Neural cell (in vitro differentiated cells): ENCODE measurements around the gene SCAMP5. TPM values are rescaled to one million over a fixed set of nuclear protein-coding genes. Genes with fewer than 3 reads are reported as not detected.

Experiments used
- H2AFZ ChIP-seq: fragments of 200-600, 300-800 bp; sonication (generic), shearing (Covaris generic); 2 replicates; pipeline ENCODE4 v1.6.0; 2014; ENCODE audit warnings: low read depth, mild to moderate bottlenecking, antibody characterized with exemption, low read length, moderate library complexity
- H3F3A ChIP-seq: fragments of 200-600 bp; shearing (Covaris generic); 2 replicates; pipeline ENCODE4 v1.6.1; 2016; ENCODE audit warnings: mild to moderate bottlenecking, moderate library complexity, mixed read lengths, antibody characterized with exemption, low read length; ENCODE audit not compliant: insufficient read depth, poor library complexity, severe bottlenecking
- H3K27ac ChIP-seq: fragments of 200-600, 300-800 bp; sonication (generic), shearing (Covaris generic); 2 replicates; pipeline ENCODE4 v1.5.1; 2014; ENCODE audit warnings: mild to moderate bottlenecking, low read length, moderate library complexity
- H3K27me3 ChIP-seq: fragments of 300-800, 200-600 bp; sonication (generic), shearing (Covaris generic); 2 replicates; pipeline ENCODE4 v1.6.0; 2014; ENCODE audit warnings: mild to moderate bottlenecking, low read depth, low read length, moderate library complexity; ENCODE audit not compliant: insufficient read depth
- H3K36me3 ChIP-seq: fragments of 300-800, 200-600 bp; sonication (generic), shearing (Covaris generic); 2 replicates; pipeline ENCODE4 v1.5.1; 2014; ENCODE audit warnings: mild to moderate bottlenecking, antibody characterized with exemption, low read length, moderate library complexity; ENCODE audit not compliant: insufficient read depth
- H3K4me2 ChIP-seq: fragments of 300-800, 200-600 bp; sonication (generic), shearing (Covaris generic); 2 replicates; pipeline ENCODE4 v1.6.0; 2014; ENCODE audit warnings: mild to moderate bottlenecking, low read length
- H3K4me3 ChIP-seq: fragments of 300-800, 200-600 bp; sonication (generic), shearing (Covaris generic); 2 replicates; pipeline ENCODE4 v1.5.1; 2014; ENCODE audit warnings: mild to moderate bottlenecking, low read length, moderate library complexity
- H3K79me2 ChIP-seq: fragments of 200-600 bp; shearing (Covaris generic); replicated peaks from 2 replicates; pipeline ENCODE4 v1.6.0; 2014; ENCODE audit warnings: mild to moderate bottlenecking, low read length, moderate library complexity; ENCODE audit not compliant: insufficient read depth
- H3K9ac ChIP-seq: fragments of 300-800, 200-600 bp; sonication (generic), shearing (Covaris generic); 2 replicates; pipeline ENCODE4 v1.6.1; 2016; ENCODE audit warnings: mild to moderate bottlenecking, low read length, mixed read lengths
- H3K9me2 ChIP-seq: fragments of 200-600 bp; shearing (Covaris generic); 2 replicates; pipeline ENCODE4 v1.6.1; 2016; ENCODE audit warnings: mild to moderate bottlenecking, low read length, mixed read lengths; ENCODE audit not compliant: insufficient read depth
- H3K9me3 ChIP-seq: fragments of 200-600, 300-800 bp; sonication (generic), shearing (Covaris generic); 2 replicates; pipeline ENCODE4 v1.6.1; 2016; ENCODE audit warnings: mild to moderate bottlenecking, mixed run types, low read length, moderate library complexity, mixed read lengths
- H4K20me1 ChIP-seq: fragments of 200-600 bp; shearing (Covaris generic); 2 replicates; pipeline ENCODE4 v1.6.1; 2016; ENCODE audit warnings: mild to moderate bottlenecking, mixed run types; ENCODE audit not compliant: insufficient read depth
- CTCF ChIP-seq: fragments of 450-650 bp; IDR thresholded peaks from 2 replicates; pipeline ENCODE4 v1.5.1; 2014; ENCODE audit warnings: antibody characterized with exemption, mild to moderate bottlenecking, moderate library complexity; ENCODE audit not compliant: poor library complexity, severe bottlenecking
- EP300 ChIP-seq: fragments of 450-650 bp; conservative IDR thresholded peaks from 2 replicates; pipeline ENCODE4 v1.6.1; 2014; ENCODE audit warnings: antibody characterized with exemption, mild to moderate bottlenecking, moderate library complexity; ENCODE audit not compliant: poor library complexity, severe bottlenecking
- EZH2 ChIP-seq: fragments of 200-600, 300-800 bp; shearing (Covaris generic), sonication (generic); IDR thresholded peaks from 2 replicates; pipeline ENCODE4 v1.6.1; 2014; ENCODE audit warnings: antibody characterized with exemption, low read length, borderline replicate concordance, mild to moderate bottlenecking; ENCODE audit not compliant: insufficient read depth, poor library complexity, severe bottlenecking
- MXI1 ChIP-seq: fragments of 450-650 bp; conservative IDR thresholded peaks from 2 replicates; pipeline ENCODE4 v1.6.1; 2014; ENCODE audit warnings: antibody characterized with exemption, mild to moderate bottlenecking; ENCODE audit not compliant: poor library complexity, severe bottlenecking
- POLR2AphosphoS5 ChIP-seq: IDR thresholded peaks from 2 replicates; pipeline ENCODE4 v1.6.1; 2012
- REST ChIP-seq: IDR thresholded peaks from 2 replicates; pipeline ENCODE4 v1.6.1; 2012; ENCODE audit warnings: borderline replicate concordance
- SMC3 ChIP-seq: fragments of 450-650 bp; conservative IDR thresholded peaks from 2 replicates; pipeline ENCODE4 v1.6.1; 2014; ENCODE audit warnings: antibody characterized with exemption, mild to moderate bottlenecking, moderate library complexity; ENCODE audit not compliant: poor library complexity
- TAF1 ChIP-seq: IDR thresholded peaks from 2 replicates; pipeline ENCODE4 v1.6.1; 2012; ENCODE audit warnings: low read depth
- polyA plus RNA-seq: library from polyadenylated mRNA; depleted of rRNA; stranded (reverse); fragments of >200 nt; gene quantifications from 2 replicates; pipeline ENCODE4 v1.2.3, GENCODE V29; 2014

Gene SCAMP5
- polyA plus RNA-seq, 1 donor from 2014 or later: 92.5 TPM

- no peaks in the 10 kb centered on the region for H3F3A ChIP-seq
- H4K20me1 ChIP-seq: no peaks in the 10 kb centered on the region
- no peak overlapping the region for H3K27ac ChIP-seq
- TF ChIP-seq POLR2AphosphoS5 (no peak), CTCF (no peak), EZH2 (no peak), REST (no peak), TAF1 (no peak)
- H3K27me3 ChIP-seq: no peaks in the 10 kb centered on the region
- H3K9ac ChIP-seq: no peak overlapping the region
- peak overlapping the region; percentile 98 for H3K4me3 ChIP-seq
- no peak overlapping the region for H2AFZ ChIP-seq
- peaks cover 35% of the 10 kb centered on the region for H3K79me2 ChIP-seq
- no peaks in the 10 kb centered on the region for H3K9me2 ChIP-seq
- no peaks in the 10 kb centered on the region for H3K9me3 ChIP-seq
- peak overlapping the region; percentile 48 for H3K4me2 ChIP-seq
- H3K36me3 ChIP-seq: no peaks in the 10 kb centered on the region
Measured at GRCh38 chr15:74997543-74997942, 2.2 kb downstream of the SCAMP5 start.

GRCh38 chr15:75001310-75001709, 5.9 kb downstream of the SCAMP5 start:
- H3K36me3 ChIP-seq: no peaks in the 10 kb centered on the region
- H2AFZ ChIP-seq: no peak overlapping the region
- no peaks in the 10 kb centered on the region for H3K27me3 ChIP-seq
- H3K9me3 ChIP-seq: no peaks in the 10 kb centered on the region
- TF ChIP-seq SMC3: no peak
- no peak for TF ChIP-seq EZH2
- TF ChIP-seq CTCF: no peak
- H3K9me2 ChIP-seq: no peaks in the 10 kb centered on the region
- peaks cover 26% of the 10 kb centered on the region for H3K79me2 ChIP-seq
- H3F3A ChIP-seq: no peaks in the 10 kb centered on the region
- H4K20me1 ChIP-seq: no peaks in the 10 kb centered on the region
- H3K27ac ChIP-seq: no peak overlapping the region
- H3K4me2 ChIP-seq: no peak overlapping the region
- H3K4me3 ChIP-seq: no peak overlapping the region
- H3K9ac ChIP-seq: no peak overlapping the region

GRCh38 chr15:75002398-75002797, 7.0 kb downstream of the SCAMP5 start:
- no peaks in the 10 kb centered on the region for H3K27me3 ChIP-seq
- no peaks in the 10 kb centered on the region for H3F3A ChIP-seq
- no peak overlapping the region for H3K4me3 ChIP-seq
- H3K9me2 ChIP-seq: no peaks in the 10 kb centered on the region
- no peak overlapping the region for H3K9ac ChIP-seq
- no peaks in the 10 kb centered on the region for H4K20me1 ChIP-seq
- H3K9me3 ChIP-seq: no peaks in the 10 kb centered on the region
- no peak overlapping the region for H3K4me2 ChIP-seq
- no peak overlapping the region for H2AFZ ChIP-seq
- no peak overlapping the region for H3K27ac ChIP-seq
- H3K36me3 ChIP-seq: no peaks in the 10 kb centered on the region
- peaks cover 16% of the 10 kb centered on the region for H3K79me2 ChIP-seq
- no peak for TF ChIP-seq MXI1
- TF ChIP-seq REST: no peak
- no peak for TF ChIP-seq POLR2AphosphoS5
- no peak for TF ChIP-seq EP300
- TF ChIP-seq SMC3: no peak
- TF ChIP-seq CTCF: no peak
